IMR-90 (cell line): ENCODE measurements around the gene PCDHB11. TPM values are rescaled to one million over a fixed set of nuclear protein-coding genes. Genes with fewer than 3 reads are reported as not detected.
"Not testable (repeated sequence)": the region's sequence is repeated elsewhere in the genome, so short reads cannot be mapped to it uniquely, and the experiment has no call there.

Experiments used
- ATAC-seq: fragments of 200-7000 bp; cut with Tn5 transposase; 2 replicates; pipeline ENCODE4 v1.9.1; 2020; ENCODE audit warnings: low read depth, mild to moderate bottlenecking, moderate library complexity
- BruUV-seq: library from RNA; stranded (reverse); fragments of 400-500 nt; replicated peaks from 2 replicates; lab custom pipeline; 2021; lab: Mats Ljungman, UMichigan
- CTCF ChIA-PET: fragments of 300-600 bp; formaldehyde crosslinking; extraction: SDS; loops from one replicate; lab custom pipeline; 2021; ENCODE audit warnings: antibody characterized with exemption; lab: Yijun Ruan, JAX
- POLR2A ChIA-PET: fragments of 300-600 bp; sonication (Branson Sonifier 250); formaldehyde crosslinking; loops from one replicate; lab custom pipeline; 2022; ENCODE audit warnings: antibody characterized with exemption; ENCODE audit not compliant: unreplicated experiment; lab: Charles Lee
- DNase-seq: peaks from one replicate; pipeline ENCODE4 v3.0.0; 2013
- H2AFZ ChIP-seq: replicated peaks from 2 replicates; pipeline ENCODE3; 2013; ENCODE audit warnings: low read length, mild to moderate bottlenecking; ENCODE audit not compliant: poor library complexity
- H2AK5ac ChIP-seq: 2 replicates; pipeline ENCODE4 v1.6.1; 2013; ENCODE audit warnings: low read depth, low read length, inconsistent platforms
- H2AK9ac ChIP-seq: replicated peaks from 2 replicates; pipeline ENCODE3; 2013; ENCODE audit warnings: mild to moderate bottlenecking, low read depth, low read length, moderate library complexity; ENCODE audit not compliant: poor library complexity
- H2BK120ac ChIP-seq: 2 replicates; pipeline ENCODE4 v1.6.1; 2013; ENCODE audit warnings: low read depth, low read length, inconsistent platforms
- H2BK15ac ChIP-seq: 3 replicates; pipeline ENCODE4 v1.6.1; 2013; ENCODE audit warnings: low read depth, low read length, inconsistent platforms
- H2BK20ac ChIP-seq: 2 replicates; pipeline ENCODE4 v1.6.1; 2013; ENCODE audit warnings: low read depth, mild to moderate bottlenecking, inconsistent platforms, low read length, moderate library complexity
- H2BK5ac ChIP-seq: 2 replicates; pipeline ENCODE4 v1.6.1; 2013; ENCODE audit warnings: mild to moderate bottlenecking, low read depth, low read length, inconsistent platforms; ENCODE audit not compliant: poor library complexity, severe bottlenecking
- H3K14ac ChIP-seq: replicated peaks from 2 replicates; pipeline ENCODE4 v1.6.1; 2013; ENCODE audit warnings: low read depth, low read length, inconsistent platforms
- H3K18ac ChIP-seq: 2 replicates; pipeline ENCODE4 v1.6.1; 2013; ENCODE audit warnings: low read depth, low read length, control low read depth
- H3K23ac ChIP-seq: 2 replicates; pipeline ENCODE4 v1.6.1; 2013; ENCODE audit warnings: low read depth, low read length, inconsistent platforms
- H3K27ac ChIP-seq: 2 replicates; pipeline ENCODE4 v1.5.1; 2013; ENCODE audit warnings: mild to moderate bottlenecking, control low read depth, low read length; ENCODE audit not compliant: insufficient read depth
- H3K27me3 ChIP-seq: 2 replicates; pipeline ENCODE4 v1.6.1; 2013; ENCODE audit warnings: low read length; ENCODE audit not compliant: control insufficient read depth, insufficient read depth
- H3K36me3 ChIP-seq: 2 replicates; pipeline ENCODE4 v1.6.1; 2013; ENCODE audit warnings: low read length, mixed read lengths; ENCODE audit not compliant: control insufficient read depth, insufficient read depth
- H3K4ac ChIP-seq: 2 replicates; pipeline ENCODE4 v1.6.1; 2013; ENCODE audit warnings: low read depth, low read length, inconsistent platforms
- H3K4me1 ChIP-seq: 2 replicates; pipeline ENCODE4 v1.6.1; 2013; ENCODE audit warnings: low read length, mixed read lengths; ENCODE audit not compliant: control insufficient read depth, insufficient read depth
- H3K4me2 ChIP-seq: 2 replicates; pipeline ENCODE4 v1.6.1; 2013; ENCODE audit warnings: low read depth, mild to moderate bottlenecking, control low read depth, low read length, moderate library complexity
- H3K4me3 ChIP-seq: 2 replicates; pipeline ENCODE4 v1.5.1; 2013; ENCODE audit warnings: low read depth, mild to moderate bottlenecking, control low read depth, low read length, moderate library complexity; ENCODE audit not compliant: insufficient read depth
- H3K56ac ChIP-seq: 2 replicates; pipeline ENCODE4 v1.6.1; 2013; ENCODE audit warnings: low read length, inconsistent platforms; ENCODE audit not compliant: insufficient read depth; ENCODE audit errors: extremely low read depth
- H3K79me1 ChIP-seq, 2 experiments: 2 replicates each; pipeline ENCODE4 v1.6.1; 2013; ENCODE audit warnings: low read length in 2 of 2, inconsistent platforms in 1 of 2, low read depth in 1 of 2
- H3K9ac ChIP-seq: 2 replicates; pipeline ENCODE4 v1.6.1; 2013; ENCODE audit warnings: low read depth, low read length, control low read depth
- H3K9me1 ChIP-seq: 2 replicates; pipeline ENCODE4 v1.6.1; 2013; ENCODE audit warnings: low read length, inconsistent platforms; ENCODE audit not compliant: insufficient read depth
- H3K9me3 ChIP-seq: 2 replicates; pipeline ENCODE4 v1.6.1; 2013; ENCODE audit warnings: low read length; ENCODE audit not compliant: control insufficient read depth, insufficient read depth
- H4K20me1 ChIP-seq: 2 replicates; pipeline ENCODE4 v1.6.1; 2013; ENCODE audit warnings: low read length, inconsistent platforms; ENCODE audit not compliant: insufficient read depth
- H4K5ac ChIP-seq: 2 replicates; pipeline ENCODE4 v1.6.1; 2013; ENCODE audit warnings: mild to moderate bottlenecking, low read depth, low read length, control low read depth
- H4K8ac ChIP-seq, 2 experiments: 2 replicates each; pipeline ENCODE4 v1.6.1; 2013; ENCODE audit warnings: low read depth in 2 of 2, low read length in 2 of 2, control low read depth in 1 of 2, inconsistent platforms in 1 of 2
- H4K91ac ChIP-seq: 2 replicates; pipeline ENCODE4 v1.6.1; 2013; ENCODE audit warnings: low read depth, low read length, inconsistent platforms; ENCODE audit not compliant: insufficient read depth
- CTCF ChIP-seq: conservative IDR thresholded peaks from 2 replicates; pipeline ENCODE4 v1.5.1; 2012; ENCODE audit warnings: mild to moderate bottlenecking, low read depth, low read length, improper control_type of control experiment
- MAFK ChIP-seq: IDR thresholded peaks from 2 replicates; pipeline ENCODE4 v1.6.1; 2012; ENCODE audit warnings: low read depth, low read length, improper control_type of control experiment
- RAD21 ChIP-seq: IDR thresholded peaks from 2 replicates; pipeline ENCODE4 v1.6.1; 2012; ENCODE audit warnings: low read length, improper control_type of control experiment
- WGBS, 2 experiments: methylation state at CpG; one replicate each; pipeline versions ENCODE4 v1.1.5 to v1.1.7; 2013; ENCODE audit warnings: missing lambda C conversion rate in 2 of 2; ENCODE audit not compliant: insufficient read length in 1 of 2; ENCODE audit errors: extremely low coverage in 2 of 2; 5-methylcytosine and 5-hydroxymethylcytosine counted together
- dilution Hi-C: fragments of 300-500 bp; cut with HindIII; formaldehyde crosslinking; loops from one replicate; pipeline ENCODE4 v1.14.3; 2018; ENCODE audit warnings: low sequenced_read_pairs; ENCODE audit not compliant: unreplicated experiment
- in situ Hi-C: fragments of 300-500 bp; cut with MboI; formaldehyde crosslinking; loops from 3 replicates; pipeline ENCODE4 v1.14.3; 2019; ENCODE audit warnings: low sequenced_read_pairs, inconsistent platforms, mixed read lengths
- intact Hi-C: fragments of 100-400 bp; cut with micrococcal nuclease; formaldehyde crosslinking; loops from 2 replicates; pipeline ENCODE4 v1.10.0; 2022
- polyA plus RNA-seq, 3 experiments: library from polyadenylated mRNA; depleted of rRNA; stranded (reverse); fragments of >200 nt; gene quantifications; 2 replicates each; pipeline ENCODE4 v1.2.3, GENCODE V29; 2012; ENCODE audit warnings: low replicate concordance in 1 of 3
- total RNA-seq: library from RNA; depleted of rRNA; stranded (reverse); fragments of >200 nt; gene quantifications from 2 replicates; pipeline ENCODE4 v1.2.3, GENCODE V29; 2012

The PCDHB11 gene
- total and polyA plus RNA-seq, 2 of the 4 experiments (the other 2 are of a cell fraction): under 0.01 to 0.05 TPM

GRCh38 chr5:141234109-141234667 lies 34.8 kb downstream of the PCDHB11 start:
- Histone ChIP-seq H3K36me3 (no peaks in the 10 kb centered on the region), H3K4ac (no peak overlapping the region), H4K5ac (no peak overlapping the region), H3K4me3 (peak overlapping the region; percentile 53), H2BK5ac (no peak overlapping the region), H3K79me1 (no peaks in the 10 kb centered on the region), H4K91ac (no peak overlapping the region), H2BK20ac (no peak overlapping the region), H4K20me1 (no peaks in the 10 kb centered on the region), H3K9me3 (peaks cover 30% of the 10 kb centered on the region), H3K23ac (no peak overlapping the region), H4K8ac (no peak overlapping the region), H3K56ac (no peak overlapping the region), H3K9me1 (no peaks in the 10 kb centered on the region), H2AK5ac (no peak overlapping the region), H2AK9ac (no peak overlapping the region), H3K27me3 (no peaks in the 10 kb centered on the region), H3K14ac (no peak overlapping the region), H2BK120ac (no peak overlapping the region), H3K4me2 (peak overlapping the region; percentile 31; the same call in 1 of the 2 replicates), H3K18ac (no peak overlapping the region), H2BK15ac (no peak overlapping the region), H3K27ac (no peak overlapping the region), H3K4me1 (no peaks in the 10 kb centered on the region), H2AFZ (no peak overlapping the region), H3K9ac (no peak overlapping the region)
- ATAC-seq (no peak), DNase-seq (peak; percentile 3)
- POLR2A ChIA-PET: no interaction called here
- CTCF ChIA-PET: no interaction called here
- no peak for TF ChIP-seq MAFK
- peak; percentile 36; the same call in 1 of the 2 replicates for TF ChIP-seq CTCF
- peak; percentile 25; the same call in 1 of the 2 replicates for TF ChIP-seq RAD21
- in situ Hi-C loops (loop anchor here (10.0 kb wide), 1 partner anchor 331 kb away; no protein-coding TSS in a partner anchor), intact Hi-C loops (no loop called here), dilution Hi-C loops (no loop called here)
- 7% methylated on average over 3 of the region's 15 CpGs; no CpG with 5 or more reads in 1 of the 2 experiments for WGBS, 2 experiments
- no TSS peak for BruUV-seq

GRCh38 chr5:141235922-141236321 lies 36.5 kb downstream of the PCDHB11 start:
- H3K36me3 ChIP-seq, H2AK5ac ChIP-seq, H4K91ac ChIP-seq, ATAC-seq, DNase-seq, H4K20me1 ChIP-seq, H3K4me3 ChIP-seq, H3K4me1 ChIP-seq, H3K56ac ChIP-seq, H3K27ac ChIP-seq, H3K4me2 ChIP-seq, H4K5ac ChIP-seq, H2AFZ ChIP-seq, H3K23ac ChIP-seq, H4K8ac ChIP-seq, H3K79me1 ChIP-seq, H3K9me1 ChIP-seq, intact Hi-C loops, H2BK5ac ChIP-seq, H3K14ac ChIP-seq, H3K9ac ChIP-seq, H3K18ac ChIP-seq, H2AK9ac ChIP-seq, H2BK120ac ChIP-seq, dilution Hi-C loops, H3K27me3 ChIP-seq, CTCF ChIA-PET, POLR2A ChIA-PET, H2BK20ac ChIP-seq, H2BK15ac ChIP-seq, BruUV-seq, H3K4ac ChIP-seq: not testable (repeated sequence)
- 27% methylated on average over 8 of the region's 40 CpGs; no CpG with 5 or more reads in 1 of the 2 experiments for WGBS, 2 experiments
- in situ Hi-C loops: loop anchor here (10.0 kb wide), 1 partner anchor 329 kb away; no protein-coding TSS in a partner anchor
- H3K9me3 ChIP-seq: peaks cover 37% of the 10 kb centered on the region
